GM12873 (cell line): ENCODE results near the gene MOB4.

Experiments
- TF ChIP-seq, protein P1 (sequence below): IDR thresholded peaks from 2 replicates; pipeline ENCODE4 v1.5.1; 2012; ENCODE audit warnings: low read depth, mild to moderate bottlenecking, moderate library complexity, low read length, control low read depth; ENCODE audit not compliant: insufficient read depth; ENCODE audit errors: missing control alignments

MOB4 gene

DNA sequence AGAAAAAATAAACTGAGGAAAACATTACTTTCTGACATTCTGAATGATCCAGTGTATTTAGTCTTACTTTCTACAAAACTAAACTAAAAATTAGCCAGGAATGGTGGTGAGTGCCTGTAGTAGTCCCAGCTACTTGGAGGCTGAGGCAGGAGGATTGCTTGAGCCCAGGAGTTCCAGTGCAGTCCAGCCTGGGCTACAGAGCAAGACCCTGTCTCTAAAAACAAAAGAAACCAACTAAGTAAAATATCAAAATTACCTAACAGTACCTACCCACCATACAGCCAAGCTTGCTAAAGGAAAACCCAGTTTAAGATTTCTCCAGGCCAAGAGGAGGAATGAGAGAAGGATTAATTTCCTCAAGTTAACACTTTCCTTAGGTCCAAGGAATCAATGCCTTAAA, 19.2 kb upstream of the MOB4 start:
- TF ChIP-seq, protein P1, sequence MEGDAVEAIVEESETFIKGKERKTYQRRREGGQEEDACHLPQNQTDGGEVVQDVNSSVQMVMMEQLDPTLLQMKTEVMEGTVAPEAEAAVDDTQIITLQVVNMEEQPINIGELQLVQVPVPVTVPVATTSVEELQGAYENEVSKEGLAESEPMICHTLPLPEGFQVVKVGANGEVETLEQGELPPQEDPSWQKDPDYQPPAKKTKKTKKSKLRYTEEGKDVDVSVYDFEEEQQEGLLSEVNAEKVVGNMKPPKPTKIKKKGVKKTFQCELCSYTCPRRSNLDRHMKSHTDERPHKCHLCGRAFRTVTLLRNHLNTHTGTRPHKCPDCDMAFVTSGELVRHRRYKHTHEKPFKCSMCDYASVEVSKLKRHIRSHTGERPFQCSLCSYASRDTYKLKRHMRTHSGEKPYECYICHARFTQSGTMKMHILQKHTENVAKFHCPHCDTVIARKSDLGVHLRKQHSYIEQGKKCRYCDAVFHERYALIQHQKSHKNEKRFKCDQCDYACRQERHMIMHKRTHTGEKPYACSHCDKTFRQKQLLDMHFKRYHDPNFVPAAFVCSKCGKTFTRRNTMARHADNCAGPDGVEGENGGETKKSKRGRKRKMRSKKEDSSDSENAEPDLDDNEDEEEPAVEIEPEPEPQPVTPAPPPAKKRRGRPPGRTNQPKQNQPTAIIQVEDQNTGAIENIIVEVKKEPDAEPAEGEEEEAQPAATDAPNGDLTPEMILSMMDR: no peak

DNA sequence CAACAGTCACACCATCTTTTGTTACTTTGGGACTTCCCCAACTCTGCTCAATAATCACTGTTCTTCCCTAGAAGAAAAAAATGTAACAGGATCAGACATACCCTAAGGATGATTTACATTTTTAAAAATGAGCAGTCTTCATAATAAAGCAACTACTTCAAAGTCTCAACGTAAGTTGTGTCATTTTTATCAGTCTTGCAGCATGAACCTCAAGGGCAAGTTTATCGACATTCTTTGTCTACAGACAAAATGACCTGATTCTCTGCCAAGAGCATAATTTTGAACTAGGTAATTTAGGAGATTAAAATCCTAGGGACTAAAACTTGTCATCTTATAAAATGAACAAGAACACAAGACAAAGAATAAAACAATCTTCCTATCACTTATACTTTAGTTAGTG, 18.5 kb upstream of the MOB4 start:
- TF ChIP-seq, protein P1: no peak

DNA sequence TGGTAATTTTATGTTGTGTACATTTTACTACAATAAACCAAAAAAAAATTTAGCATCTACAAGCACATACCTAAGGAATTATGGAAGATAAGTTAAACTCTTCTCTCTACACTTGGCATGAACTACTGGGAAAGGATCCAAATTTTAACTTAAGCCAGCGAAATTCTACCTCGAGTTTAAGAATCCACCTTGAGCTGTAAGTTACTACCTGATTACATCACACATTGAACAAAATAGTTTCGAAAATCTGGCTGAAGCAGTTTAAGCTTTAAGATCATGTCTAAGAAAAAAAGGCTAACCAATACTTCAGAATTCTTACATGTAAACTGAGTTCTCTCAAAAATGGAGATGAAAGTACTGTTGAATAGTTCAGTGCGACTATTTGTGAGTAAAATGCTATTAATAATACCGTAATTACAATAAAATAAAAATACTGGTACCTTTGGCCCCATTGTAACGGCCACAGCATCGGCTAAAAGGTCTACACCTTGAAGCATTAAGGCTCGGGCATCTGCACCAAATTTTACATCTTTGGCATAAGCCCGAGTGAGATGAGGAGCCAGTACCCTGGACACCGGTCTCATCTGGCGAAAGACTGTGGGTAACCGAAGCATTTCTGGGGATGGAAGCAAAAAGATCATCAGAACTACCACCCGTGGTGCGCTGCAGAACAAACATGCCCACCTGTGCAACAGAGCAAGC, 17.5 kb upstream of the MOB4 start:
- TF ChIP-seq, protein P1: no peak

DNA sequence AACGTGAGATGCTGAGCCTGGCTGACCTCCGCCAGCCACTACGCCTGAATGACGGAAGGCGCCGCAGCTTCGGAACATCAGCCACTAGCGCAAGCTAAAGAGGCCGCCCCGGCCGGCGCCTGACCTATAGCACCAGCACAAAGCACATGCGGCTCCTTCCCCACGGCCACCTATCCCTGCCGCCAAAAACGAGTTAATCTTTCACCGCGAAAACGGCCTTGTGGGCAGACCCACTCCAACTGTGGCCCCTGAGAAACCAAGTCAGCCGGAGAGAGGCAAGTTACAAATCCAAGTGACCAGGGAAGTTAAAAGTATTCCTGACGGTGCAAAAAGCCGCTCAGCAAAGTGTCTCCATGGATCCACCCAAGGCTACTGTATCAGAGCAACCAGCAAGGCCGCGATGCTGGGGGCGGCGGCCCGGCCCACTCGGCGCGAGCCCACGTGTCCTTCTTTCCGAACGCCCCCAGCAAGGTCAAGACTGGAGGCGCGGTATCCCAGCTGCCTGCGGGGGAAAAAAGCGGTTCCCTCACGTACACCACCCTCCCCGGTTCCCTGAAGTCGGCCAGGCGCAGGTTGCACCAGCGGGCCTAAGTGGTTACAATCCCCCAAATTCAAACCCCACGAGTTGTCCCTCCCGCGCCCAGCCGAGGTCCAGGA, 16.8 kb upstream of the MOB4 start:
- TF ChIP-seq, protein P1: no peak

DNA sequence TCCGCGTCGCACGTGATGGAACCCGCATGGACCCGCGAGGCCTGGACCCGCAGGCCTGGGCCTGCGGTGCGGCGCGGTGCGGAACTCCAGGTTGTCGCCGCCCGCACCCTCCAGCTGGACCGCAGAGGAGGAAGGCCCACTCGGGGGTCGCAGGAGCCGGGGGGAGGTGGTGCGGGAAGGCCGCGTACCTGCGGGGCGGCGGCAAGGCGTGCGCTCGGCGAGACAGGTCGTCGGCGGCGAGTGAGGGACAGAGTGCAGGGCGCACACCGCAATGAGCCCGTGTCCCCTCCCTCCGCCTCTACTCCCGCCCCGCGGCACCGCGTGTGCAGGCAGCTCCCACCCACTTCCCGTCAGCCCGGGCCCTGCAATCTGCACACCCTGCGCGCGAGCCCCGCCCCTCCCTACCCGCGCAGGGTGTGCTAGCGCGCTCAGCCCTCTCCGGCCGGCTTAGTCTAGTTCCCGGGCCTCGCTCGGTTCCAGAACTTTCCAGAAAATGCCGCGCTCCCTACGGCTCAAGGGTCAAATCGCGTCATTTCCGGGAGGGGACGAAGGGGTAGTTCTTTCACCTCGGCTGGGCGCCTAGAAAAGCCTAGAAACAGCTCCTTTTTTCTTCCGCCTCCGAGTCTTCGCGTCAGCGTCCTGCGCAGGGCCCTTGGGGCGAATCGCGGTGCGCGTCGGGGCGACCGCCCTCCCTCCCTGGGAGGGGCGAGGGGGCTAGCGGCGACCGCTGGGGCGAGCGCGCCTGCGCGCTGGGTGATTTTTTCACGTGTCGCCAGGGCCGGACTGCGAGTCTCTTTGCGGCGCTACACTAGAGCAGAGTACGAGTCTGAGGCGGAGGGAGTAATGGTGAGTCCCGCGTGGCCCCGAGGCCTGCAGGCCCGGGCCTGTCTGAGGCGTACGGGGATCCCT, 16.0 kb upstream of the MOB4 start, which contains the start of the genes HSPD1 and HSPE1:
HSPD1 (minus strand) TSS at position 247 of the 909 bp plus-strand sequence. CDS start 992 bp downstream, outside the sequence.
HSPE1 (plus strand) TSS at position 786 of the 909 bp plus-strand sequence; CDS start at position 844, 58 bp downstream.
- TF ChIP-seq, protein P1: no peak

DNA sequence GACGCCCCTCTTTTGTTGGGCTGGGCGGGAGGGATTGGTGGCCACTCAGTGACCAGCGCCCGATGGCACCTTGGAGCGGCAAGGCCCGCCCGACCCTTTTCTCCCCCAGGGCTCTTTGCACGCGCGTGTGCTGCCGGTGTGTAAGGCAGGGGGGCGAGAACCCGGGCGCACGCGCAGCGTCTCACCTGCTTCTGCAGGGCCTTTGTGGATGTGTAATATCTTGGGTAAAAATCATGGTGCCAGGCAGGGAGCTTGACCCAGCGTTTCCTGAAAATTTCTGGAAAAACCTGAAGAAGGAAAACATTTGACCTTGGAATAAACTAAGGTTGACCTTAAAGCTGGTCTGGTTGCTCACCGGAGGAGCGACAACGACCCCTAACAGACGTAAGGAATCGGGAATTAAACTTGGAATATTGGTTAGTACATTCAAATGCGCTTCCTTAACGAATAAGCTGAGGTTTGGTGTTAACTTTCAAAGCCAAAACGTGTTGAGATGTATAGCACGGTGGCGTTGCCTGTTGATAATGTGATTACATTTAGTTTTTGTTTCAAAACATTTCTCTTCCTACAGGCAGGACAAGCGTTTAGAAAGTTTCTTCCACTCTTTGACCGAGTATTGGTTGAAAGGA, 15.2 kb upstream of the MOB4 start:
- TF ChIP-seq, protein P1: no peak
